C4-2B (cell line): ENCODE results near the gene ZNF19.

ENCODE experiments used
- H3K27ac ChIP-seq: fragments of 450-650 bp; 2 replicates; pipeline ENCODE4 v1.5.1; 2017
- ZFX ChIP-seq: fragments of 450-650 bp; IDR thresholded peaks from 2 replicates; pipeline ENCODE4 v1.6.1; 2017
- TF ChIP-seq, protein P1 (sequence below): fragments of 450-650 bp; conservative IDR thresholded peaks from 2 replicates; pipeline ENCODE4 v1.5.1; 2017; ENCODE audit warnings: mild to moderate bottlenecking

ZNF19 gene

GRCh38 chr16:71460236-71460635, 28.9 kb downstream of the ZNF19 start:
- TF ChIP-seq, protein P1, sequence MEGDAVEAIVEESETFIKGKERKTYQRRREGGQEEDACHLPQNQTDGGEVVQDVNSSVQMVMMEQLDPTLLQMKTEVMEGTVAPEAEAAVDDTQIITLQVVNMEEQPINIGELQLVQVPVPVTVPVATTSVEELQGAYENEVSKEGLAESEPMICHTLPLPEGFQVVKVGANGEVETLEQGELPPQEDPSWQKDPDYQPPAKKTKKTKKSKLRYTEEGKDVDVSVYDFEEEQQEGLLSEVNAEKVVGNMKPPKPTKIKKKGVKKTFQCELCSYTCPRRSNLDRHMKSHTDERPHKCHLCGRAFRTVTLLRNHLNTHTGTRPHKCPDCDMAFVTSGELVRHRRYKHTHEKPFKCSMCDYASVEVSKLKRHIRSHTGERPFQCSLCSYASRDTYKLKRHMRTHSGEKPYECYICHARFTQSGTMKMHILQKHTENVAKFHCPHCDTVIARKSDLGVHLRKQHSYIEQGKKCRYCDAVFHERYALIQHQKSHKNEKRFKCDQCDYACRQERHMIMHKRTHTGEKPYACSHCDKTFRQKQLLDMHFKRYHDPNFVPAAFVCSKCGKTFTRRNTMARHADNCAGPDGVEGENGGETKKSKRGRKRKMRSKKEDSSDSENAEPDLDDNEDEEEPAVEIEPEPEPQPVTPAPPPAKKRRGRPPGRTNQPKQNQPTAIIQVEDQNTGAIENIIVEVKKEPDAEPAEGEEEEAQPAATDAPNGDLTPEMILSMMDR: no peak
- no peak for TF ChIP-seq ZFX
- no peak overlapping the region for H3K27ac ChIP-seq

GRCh38 chr16:71459510-71459909, 29.6 kb downstream of the ZNF19 start:
- TF ChIP-seq, protein P1: no peak
- TF ChIP-seq ZFX: no peak
- H3K27ac ChIP-seq: no peak overlapping the region

- H3K27ac ChIP-seq: no peak overlapping the region
- TF ChIP-seq, protein P1: no peak
- no peak for TF ChIP-seq ZFX
Measured at GRCh38 chr16:71456801-71457200, 32.3 kb downstream of the ZNF19 start.

GRCh38 chr16:71453036-71453435, 36.1 kb downstream of the ZNF19 start:
- TF ChIP-seq ZFX: no peak
- TF ChIP-seq, protein P1: no peak
- H3K27ac ChIP-seq: no peak overlapping the region

GRCh38 chr16:71449020-71449419, 40.1 kb downstream of the ZNF19 start:
- TF ChIP-seq ZFX: no peak
- TF ChIP-seq, protein P1: no peak
- H3K27ac ChIP-seq: no peak overlapping the region

DNA sequence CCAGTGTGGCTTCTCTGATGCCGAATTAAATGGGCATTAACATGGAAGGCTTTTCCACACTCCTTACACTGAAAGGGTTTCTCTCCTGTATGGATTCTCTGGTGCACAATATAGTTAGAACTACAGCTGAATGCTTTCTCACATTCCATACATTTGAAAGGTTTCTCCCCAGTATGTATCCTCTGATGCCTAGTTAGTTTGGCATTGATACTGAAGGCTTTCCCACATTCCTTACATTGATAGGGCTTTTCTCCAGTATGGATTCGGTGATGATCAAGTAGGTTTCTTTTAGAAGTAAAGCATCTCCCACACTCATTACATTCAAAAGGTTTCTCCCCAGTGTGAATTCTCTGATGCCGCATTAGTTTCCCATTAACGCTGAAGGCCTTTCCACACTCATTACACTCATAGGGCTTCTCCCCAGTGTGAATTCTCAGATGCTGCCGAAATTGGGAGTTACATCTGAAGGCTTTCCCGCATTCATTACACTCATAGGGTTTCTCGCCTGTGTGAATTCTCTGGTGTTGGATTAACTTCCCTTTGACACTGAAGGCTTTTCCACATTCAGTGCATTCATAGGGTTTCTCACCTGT, 40.8 kb downstream of the ZNF19 start:
- H3K27ac ChIP-seq: no peak overlapping the region
- TF ChIP-seq ZFX: no peak
- TF ChIP-seq, protein P1: no peak

GRCh38 chr16:71443714-71444113, 45.4 kb downstream of the ZNF19 start:
- no peak overlapping the region for H3K27ac ChIP-seq
- TF ChIP-seq ZFX: no peak
- TF ChIP-seq, protein P1: no peak
